Stimulated activated CD4-positive, alpha-beta T cell treated with anti-CD3 and anti-CD28 coated beads, TNF-alpha, amount 100 ng/mL, for 48 hours (primary cell): Measurements from ENCODE around the gene KRT28.
"Not testable (repeated sequence)": the region's sequence is repeated elsewhere in the genome, so short reads cannot be mapped to it uniquely, and the experiment has no call there.

Experiments
- DNase-seq, 3 donors: peaks; one replicate each; pipeline ENCODE4 v3.0.0-alpha.2; 2020; ENCODE audit warnings: low read depth in 3 of 3

The KRT28 gene

DNA sequence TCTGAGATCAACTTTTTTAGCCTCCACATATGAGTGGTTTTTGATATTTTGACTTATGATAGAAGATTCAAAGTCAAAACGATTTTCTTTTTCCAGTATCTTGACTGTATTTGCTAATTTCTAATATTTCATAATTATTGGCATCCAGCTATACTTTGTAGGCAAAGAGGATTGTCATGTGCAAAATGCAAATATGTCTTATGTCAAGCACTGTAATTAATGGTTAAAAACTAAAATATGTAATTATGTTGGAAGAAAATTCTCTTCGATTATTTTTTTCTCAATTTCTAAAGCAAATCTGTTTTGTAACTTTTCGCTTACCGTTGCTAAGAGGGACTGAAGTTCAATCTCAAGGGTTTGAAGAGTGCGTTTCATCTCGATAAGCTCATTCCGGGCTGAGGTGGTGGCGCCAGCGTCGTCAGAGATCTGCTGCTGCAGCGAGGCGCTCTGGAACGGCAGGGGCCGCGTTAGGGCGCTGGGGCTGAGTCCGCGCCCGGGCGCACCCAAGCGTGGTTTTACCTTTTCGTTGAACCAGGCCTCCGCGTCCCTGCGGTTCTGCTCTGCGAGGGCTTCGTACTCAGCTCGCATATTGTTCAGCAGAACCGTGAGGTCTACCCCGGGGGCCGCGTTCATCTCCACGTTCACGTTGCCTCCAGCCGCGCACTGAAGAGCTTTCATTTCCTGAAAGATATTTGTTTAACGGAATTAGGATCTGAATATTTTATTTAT, 20.4 kb downstream of the KRT28 start:
- peak in 1 of 3 donors; percentile 3 for DNase-seq

DNA sequence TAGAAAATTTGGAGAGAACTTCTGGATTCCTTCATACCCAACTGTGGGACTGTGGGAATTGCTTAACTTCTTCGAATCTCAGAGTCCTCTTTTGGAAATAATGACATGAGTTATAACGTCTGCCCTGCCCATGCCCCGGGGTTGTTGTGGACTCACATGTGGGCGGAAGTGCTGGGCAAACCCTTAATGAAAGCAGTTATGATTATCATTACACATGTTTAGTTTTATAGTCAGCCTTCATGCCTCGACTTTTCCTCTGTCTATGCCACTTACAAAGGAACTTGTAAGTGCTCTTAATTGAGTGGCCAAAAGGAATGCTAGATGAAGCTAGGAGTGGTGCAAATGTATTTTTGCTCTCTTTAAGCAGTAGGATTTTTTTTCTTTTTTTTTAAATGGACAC, 21.3 kb downstream of the KRT28 start:
- no peak for DNase-seq

DNA sequence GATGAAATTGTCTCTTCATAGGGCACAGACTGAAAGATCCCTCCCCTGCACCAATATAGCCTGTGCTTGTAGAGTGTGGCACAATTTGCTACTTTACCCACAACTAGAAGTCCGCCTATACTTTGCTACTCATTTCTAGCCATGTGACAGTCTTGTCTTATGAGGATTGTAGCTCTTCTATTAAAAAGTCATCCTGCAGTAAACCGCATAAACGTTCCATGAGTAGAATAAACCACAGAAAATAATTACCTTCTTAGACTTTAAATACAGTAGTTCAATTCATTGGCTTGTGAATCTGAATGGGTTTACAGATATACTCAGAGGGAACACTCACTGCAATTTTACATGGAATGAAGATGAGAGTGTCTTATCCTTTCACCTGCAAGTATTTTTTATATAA, 21.8 kb downstream of the KRT28 start:
- DNase-seq = no peak

DNA sequence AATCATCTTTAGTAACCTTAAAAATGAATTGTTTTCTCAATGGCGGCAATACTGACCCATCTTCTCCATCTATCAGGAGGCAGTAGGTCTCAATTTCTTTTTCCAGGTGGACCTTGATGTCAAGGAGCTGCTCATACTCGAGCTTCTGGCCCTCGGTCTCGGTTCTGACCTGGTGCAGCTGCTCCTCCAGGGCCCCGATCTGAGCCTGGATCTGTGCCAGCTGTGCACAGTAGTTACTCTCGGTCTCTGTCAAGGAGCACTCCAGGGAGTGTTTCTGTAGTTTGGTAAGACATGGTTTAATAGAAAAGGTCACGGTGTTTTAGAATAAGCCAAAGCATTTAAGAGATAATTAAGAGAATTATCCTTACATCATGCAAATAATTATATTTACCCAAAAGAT, 22.3 kb downstream of the KRT28 start:
- no peak for DNase-seq

DNA sequence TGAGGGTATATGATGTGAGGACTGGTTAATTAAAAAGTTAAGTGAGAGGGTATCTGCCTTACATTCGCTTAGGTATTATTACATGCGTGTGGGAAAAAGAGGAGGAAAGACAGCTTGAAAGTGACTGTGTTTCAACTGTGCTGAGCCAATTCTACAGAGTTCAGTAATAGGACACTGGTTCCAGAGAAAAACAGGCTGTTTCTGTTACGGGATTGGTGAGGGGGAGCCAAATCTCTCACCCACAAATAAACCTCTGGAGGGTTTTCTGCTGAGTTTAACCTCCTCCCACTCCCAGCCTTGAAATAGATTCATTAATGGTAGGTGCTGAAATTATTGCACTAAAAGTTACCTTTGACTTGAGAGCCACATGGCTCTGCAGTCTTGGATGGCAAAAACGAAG, 23.8 kb downstream of the KRT28 start:
- DNase-seq = no peak

DNA sequence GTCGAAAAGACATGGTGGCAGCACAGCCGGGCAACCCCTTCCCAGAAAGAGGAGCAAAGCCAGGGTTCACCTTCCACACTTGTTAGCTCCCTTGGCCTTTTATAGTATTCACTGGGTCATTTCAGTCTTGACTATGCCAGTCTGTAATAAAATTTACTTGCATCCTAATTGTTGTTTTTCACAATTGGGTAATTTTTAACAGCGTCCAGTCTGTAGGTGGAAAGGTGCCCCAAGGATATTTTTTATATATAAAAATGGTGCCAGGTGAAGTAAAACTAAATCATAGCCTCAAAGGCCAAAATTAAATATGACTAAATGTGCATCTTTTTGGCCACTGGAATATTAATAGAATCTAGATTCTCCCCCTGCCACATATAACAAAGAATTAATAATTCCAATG, 27.7 kb downstream of the KRT28 start, which contains the start of gene KRT26:
TSS of gene KRT26 (minus strand) at position 101 of the 400 bp plus-strand sequence. CDS start at position 13, 88 bp downstream.
- DNase-seq = no peak

DNA sequence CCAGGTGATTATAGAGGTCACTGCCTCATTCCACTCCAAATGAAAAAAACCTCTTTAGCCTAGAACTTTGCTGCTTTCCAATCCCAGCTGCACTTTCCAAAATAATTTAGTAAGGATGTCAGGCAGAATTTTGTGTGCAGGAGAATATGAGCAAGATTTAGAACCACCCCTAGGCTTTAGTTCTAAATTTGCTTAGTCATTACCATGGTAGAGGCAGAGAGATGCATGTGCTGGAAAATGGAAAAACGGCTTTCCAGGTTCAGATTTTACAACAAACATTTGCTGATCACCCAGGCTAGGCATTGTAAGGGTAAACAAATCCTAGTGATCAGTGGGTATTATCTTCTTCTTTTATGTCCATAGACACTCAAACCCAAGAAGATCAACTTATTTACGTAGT, 34.1 kb downstream of the KRT28 start:
- DNase-seq = no peak

DNA sequence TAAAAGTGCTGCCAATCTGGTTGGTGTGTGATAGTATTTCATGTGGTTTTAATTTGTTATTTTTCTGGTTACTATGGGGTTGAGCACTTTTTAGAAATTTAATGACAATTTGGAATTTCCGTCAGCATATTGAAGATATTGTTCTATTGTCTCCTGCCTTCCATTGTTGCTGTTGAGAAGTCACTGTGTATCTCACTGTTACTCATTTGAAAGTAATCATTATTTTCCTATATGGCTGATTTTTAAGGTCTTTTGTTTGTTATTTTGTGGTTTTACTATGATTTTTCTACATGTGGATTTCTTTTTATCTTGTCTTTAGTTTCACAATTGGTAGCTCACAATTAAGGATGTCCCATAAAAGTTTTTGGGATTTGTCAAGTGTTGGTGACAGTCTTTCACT, 36.0 kb downstream of the KRT28 start:
- no peak for DNase-seq

DNA sequence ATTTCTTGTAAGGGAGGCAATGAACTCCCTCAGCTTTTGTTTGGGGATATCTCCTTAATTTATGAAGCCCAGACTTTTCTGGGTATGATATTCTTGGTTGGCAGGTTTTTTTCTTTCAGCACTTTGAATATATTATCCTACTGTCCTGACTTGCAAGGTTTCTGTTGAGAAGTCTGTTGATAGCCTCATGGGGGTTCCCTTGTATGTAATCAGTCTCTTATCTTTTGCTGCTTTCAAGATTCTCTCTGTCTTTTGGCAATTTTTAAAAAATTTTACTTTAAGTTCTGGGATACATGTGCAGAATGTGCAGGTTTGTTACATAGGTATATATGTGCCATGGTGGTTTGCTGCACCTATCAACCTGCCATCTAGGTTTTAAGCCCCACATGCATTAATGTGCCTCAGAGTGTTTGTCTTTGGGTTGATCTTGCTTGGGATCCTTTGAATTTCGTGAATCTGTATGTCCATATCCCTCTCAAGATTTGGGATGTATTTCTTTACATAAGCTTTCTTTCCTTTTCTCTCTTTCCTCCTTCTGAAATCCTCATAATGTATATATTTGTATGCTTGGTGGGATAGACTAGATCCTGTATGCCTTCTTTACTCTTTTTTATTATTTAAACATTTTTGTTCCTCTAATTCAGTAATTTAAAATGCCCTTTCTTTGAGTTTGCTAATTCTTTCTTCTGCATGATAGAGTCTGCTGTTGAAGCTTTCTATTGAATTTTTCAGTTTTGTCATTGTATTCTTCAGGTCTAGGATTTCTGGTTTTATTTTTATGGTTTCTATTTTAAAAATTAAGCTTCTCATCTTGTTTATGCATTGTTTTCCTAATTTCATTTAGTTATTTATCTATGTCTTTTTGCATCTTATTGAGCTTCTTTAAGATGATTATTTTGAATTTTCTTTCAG, 39.4 kb downstream of the KRT28 start:
- DNase-seq = no peak

DNA sequence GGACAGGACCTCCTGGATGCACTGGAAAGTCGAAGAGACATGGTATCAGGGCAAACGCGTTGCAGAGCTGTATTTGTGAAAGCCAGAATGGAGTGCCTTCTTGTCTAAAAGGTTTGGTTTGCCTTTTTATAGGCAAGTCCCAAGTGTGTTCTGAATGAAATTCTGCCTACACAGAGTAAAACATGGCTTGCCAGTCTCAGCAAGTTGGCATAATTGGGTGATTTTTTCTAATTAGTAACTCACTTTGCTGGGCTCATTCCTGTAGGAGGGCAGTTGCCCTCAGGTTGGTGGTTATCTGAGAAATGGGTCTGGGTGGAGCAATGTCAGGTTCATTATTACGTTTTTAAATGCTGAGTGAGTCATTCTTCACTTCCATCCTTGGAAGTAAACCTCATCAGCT, 44.5 kb downstream of the KRT28 start, which contains the start of gene KRT25:
TSS of gene KRT25 (minus strand) at position 101 of the 400 bp plus-strand sequence. CDS start at position 41, 60 bp downstream.
- no peak for DNase-seq

DNA sequence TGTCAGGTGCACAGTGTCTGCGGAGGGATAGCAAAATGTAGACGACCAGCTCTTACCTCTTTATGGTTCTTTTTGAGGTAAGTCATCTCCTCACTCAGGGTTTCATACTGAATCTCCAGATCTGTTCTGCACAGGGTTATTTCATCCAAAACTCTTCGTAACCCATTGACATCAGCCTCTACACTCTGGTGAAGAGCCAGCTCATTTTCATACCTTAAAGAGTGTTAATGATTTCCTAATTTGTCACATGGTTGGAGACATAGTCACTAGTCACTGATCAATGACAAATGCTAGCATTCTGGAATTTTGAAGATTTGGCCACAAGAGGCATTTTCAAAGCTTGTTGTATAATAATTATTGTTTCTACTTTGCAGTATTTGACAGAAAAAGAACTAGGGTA, 46.0 kb downstream of the KRT28 start:
- DNase-seq = no peak

DNA sequence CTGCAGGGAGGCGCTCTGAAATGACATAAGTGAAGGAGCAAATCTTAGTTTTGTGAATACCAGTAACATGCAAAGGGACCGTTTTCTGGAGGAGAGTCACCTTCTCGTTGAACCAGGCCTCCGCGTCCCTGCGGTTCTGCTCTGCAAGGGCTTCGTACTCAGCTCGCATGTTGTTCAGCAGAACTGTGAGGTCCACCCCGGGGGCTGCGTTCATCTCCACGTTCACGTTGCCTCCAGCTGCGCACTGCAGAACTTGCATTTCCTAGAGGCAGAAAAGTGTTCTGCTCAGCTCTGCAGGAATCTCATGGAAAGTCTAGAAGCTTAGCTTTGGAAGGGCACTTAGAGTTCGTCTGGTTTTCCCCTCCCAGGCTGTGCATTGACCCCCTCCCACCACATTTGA, 48.7 kb downstream of the KRT28 start:
- no peak for DNase-seq

DNA sequence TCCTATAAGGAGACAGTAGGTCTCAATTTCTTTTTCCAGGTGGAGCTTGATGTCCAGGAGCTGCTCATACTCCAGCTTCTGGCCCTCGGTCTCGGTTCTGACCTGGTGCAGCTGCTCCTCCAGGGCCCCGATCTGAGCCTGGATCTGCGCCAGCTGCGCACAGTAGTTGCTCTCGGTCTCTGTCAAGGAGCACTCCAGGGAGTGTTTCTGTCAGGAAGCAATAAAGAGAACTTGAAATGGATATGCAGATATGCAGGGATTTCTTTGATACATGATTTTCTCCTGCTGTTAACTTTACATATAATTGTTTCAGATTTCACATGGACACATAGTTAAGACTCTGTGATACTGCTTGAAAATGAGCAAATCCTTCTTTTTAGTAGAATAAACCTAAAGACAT, 49.4 kb downstream of the KRT28 start:
- no peak for DNase-seq

DNA sequence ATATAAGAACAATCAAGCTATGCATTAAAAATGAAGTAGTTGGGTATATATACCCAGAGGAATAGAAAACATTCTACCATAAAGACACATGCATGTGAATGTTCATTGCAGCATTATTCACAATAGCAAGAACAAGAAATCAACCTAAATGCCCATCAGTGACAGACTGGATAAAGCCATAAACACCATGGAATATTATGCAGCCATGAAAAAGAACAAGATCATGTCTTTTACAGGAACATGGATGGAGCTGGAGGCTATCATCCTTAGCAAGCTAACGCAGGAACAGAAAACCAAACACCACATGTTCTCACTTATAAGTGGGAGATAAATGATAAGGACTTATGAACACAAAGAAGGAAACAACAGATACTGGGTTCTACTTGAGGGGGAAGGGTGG, 51.1 kb downstream of the KRT28 start:
- not testable (repeated sequence) for DNase-seq
